HUES6 (cell line): ENCODE results near the gene HRG.
A peak's percentile ranks its signal among the peaks of the same experiment; 100 is the strongest.

Experiments used
- H3K27ac ChIP-seq: 2 replicates; pipeline ENCODE4 v1.7.0; 2013; ENCODE audit warnings: low read depth, mild to moderate bottlenecking, low read length, inconsistent platforms
- H3K27me3 ChIP-seq: 2 replicates; pipeline ENCODE4 v1.6.1; 2013; ENCODE audit warnings: low read length; ENCODE audit not compliant: control insufficient read depth, insufficient read depth
- H3K36me3 ChIP-seq: 2 replicates; pipeline ENCODE4 v1.6.1; 2013; ENCODE audit warnings: low read length; ENCODE audit not compliant: control insufficient read depth, insufficient read depth
- H3K4me1 ChIP-seq: 2 replicates; pipeline ENCODE4 v1.6.1; 2013; ENCODE audit warnings: low read length; ENCODE audit not compliant: control insufficient read depth, insufficient read depth
- H3K4me3 ChIP-seq: 2 replicates; pipeline ENCODE4 v1.5.1; 2013; ENCODE audit warnings: low read depth, low read length
- H3K9ac ChIP-seq: one replicate; pipeline ENCODE4 v1.6.1; 2013; ENCODE audit warnings: mild to moderate bottlenecking, low read length
- H3K9me3 ChIP-seq: 2 replicates; pipeline ENCODE4 v1.6.1; 2013; ENCODE audit warnings: low read depth, low read length; ENCODE audit not compliant: control insufficient read depth, insufficient read depth

HRG gene, protein sequence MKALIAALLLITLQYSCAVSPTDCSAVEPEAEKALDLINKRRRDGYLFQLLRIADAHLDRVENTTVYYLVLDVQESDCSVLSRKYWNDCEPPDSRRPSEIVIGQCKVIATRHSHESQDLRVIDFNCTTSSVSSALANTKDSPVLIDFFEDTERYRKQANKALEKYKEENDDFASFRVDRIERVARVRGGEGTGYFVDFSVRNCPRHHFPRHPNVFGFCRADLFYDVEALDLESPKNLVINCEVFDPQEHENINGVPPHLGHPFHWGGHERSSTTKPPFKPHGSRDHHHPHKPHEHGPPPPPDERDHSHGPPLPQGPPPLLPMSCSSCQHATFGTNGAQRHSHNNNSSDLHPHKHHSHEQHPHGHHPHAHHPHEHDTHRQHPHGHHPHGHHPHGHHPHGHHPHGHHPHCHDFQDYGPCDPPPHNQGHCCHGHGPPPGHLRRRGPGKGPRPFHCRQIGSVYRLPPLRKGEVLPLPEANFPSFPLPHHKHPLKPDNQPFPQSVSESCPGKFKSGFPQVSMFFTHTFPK

DNA sequence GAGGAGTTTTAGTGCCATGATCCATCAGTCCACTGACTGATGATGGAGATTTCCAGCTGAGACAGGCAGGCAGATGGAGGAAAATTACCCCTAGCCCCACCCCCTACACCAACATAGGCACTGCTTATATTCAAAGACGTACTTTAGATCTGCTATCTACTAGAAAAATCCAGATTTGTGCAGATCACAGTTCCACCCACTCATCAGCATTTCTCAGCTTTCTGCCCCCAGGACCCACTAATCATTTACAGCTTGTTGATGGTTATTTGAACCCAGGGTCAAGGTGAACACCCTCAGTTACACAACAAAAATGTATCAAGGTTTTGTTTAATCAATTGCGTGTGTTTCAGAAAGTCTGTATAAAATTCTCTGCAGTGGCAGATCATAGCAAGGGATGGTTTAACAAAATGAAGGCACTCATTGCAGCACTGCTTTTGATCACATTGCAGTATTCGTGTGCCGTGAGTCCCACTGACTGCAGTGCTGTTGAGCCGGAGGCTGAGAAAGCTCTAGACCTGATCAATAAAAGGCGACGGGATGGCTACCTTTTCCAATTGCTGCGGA, at the start of gene HRG:
TSS of gene HRG (plus strand) at position 390 of the 564 bp plus-strand sequence. CDS start at position 408, 18 bp downstream.
- H3K9me3 ChIP-seq = no peaks in the 10 kb centered on the region
- no peaks in the 10 kb centered on the region for H3K27me3 ChIP-seq
- no peak within 1 kb of the TSS for H3K9ac ChIP-seq
- no peaks in the 10 kb centered on the region for H3K36me3 ChIP-seq
- no peak within 1 kb of the TSS for H3K4me3 ChIP-seq
- H3K4me1 ChIP-seq = peaks cover 33% of the 10 kb centered on the region
- H3K27ac ChIP-seq = no peak within 1 kb of the TSS

DNA sequence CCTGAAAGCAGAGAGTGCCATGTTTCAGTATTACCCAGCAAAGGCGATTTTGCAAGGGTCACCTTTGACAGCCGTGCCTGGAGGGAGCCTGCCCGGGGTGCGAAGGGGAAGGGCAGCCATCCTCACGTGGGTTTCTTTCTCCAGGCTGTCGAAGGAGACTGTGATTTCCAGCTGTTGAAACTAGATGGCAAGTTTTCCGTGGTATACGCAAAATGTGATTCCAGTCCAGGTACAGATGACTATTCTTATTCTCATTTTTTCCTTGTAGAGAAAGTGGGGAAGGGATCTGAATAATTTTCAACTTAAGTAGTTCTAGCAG, 49.6 kb upstream of the HRG start:
- H3K27me3 ChIP-seq = peaks cover 16% of the 10 kb centered on the region
- H3K9ac ChIP-seq = no peak overlapping the region
- no peaks in the 10 kb centered on the region for H3K9me3 ChIP-seq
- no peak overlapping the region for H3K27ac ChIP-seq
- no peaks in the 10 kb centered on the region for H3K36me3 ChIP-seq
- H3K4me1 ChIP-seq = peaks cover 6% of the 10 kb centered on the region
- no peak overlapping the region for H3K4me3 ChIP-seq

DNA sequence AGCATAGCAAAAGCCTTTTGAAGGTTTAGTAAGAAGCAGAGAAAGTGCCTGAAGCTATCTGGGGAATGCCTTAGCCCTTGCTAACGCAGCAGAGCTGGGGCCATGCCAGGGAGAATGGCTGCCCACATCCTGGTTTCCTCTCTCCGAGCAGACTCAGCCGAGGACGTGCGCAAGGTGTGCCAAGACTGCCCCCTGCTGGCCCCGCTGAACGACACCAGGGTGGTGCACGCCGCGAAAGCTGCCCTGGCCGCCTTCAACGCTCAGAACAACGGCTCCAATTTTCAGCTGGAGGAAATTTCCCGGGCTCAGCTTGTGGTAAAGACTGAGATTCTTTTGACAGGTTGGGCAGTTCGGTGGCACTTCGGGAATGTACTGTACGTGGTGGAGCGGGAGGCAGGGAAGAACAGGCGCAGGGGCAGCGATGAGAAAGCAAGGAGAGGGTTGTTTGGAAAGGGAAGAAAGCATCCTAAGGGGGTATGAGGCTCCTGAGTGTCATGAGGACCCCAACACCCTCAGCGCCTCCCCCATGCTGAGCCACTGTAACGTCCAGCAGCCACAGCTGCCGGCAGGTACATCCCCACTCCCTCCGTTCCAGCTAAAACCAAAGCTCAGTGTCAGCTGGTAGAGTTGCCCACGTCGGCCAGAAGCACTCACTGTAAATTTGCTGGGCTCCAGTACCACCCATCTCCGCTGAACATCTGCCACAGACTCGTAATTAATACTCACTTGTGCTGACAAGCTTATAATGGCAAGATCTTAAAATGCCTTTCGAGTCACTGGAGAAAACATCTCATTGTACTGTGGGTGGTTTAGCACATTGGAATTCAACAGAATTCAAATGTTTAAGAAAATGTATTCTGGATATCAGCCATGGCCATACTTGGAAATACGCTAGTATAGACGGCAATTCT, 48.5 kb upstream of the HRG start:
- Histone ChIP-seq H3K27ac (no peak overlapping the region), H3K9me3 (no peaks in the 10 kb centered on the region), H3K36me3 (no peaks in the 10 kb centered on the region), H3K9ac (peak overlapping the region; percentile 5), H3K4me3 (peak overlapping the region; percentile 32), H3K27me3 (peaks cover 16% of the 10 kb centered on the region), H3K4me1 (peaks cover 6% of the 10 kb centered on the region)

DNA sequence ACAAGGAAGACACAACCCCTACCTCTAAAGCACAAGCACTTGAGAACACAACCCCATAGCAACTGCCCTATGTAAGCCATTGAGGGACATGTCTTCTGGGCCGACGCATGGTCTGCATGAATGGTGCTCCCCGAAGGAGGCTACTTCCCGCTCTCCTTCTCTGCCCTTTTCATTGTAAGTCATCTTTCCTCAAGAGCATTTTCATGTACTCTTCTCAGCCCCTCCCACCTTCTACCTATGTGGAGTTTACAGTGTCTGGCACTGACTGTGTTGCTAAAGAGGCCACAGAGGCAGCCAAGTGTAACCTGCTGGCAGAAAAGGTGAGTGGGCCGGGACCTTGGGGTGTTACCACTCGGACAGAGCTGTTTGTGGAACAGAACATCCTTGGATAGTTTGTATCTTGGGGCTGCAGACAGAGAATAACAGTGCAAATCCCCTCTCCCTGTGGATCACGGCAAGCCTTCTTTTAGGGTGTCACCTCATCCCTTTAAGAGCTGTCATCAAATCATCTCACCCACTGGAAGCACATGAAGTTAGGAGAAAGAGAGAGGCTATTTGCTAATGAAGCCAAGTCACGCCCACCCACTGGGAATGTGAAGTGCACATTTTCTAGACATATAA, 47.4 kb upstream of the HRG start:
- no peaks in the 10 kb centered on the region for H3K36me3 ChIP-seq
- H3K4me3 ChIP-seq = no peak overlapping the region
- H3K27ac ChIP-seq = no peak overlapping the region
- no peak overlapping the region for H3K9ac ChIP-seq
- H3K4me1 ChIP-seq = peaks cover 6% of the 10 kb centered on the region
- no peaks in the 10 kb centered on the region for H3K9me3 ChIP-seq
- H3K27me3 ChIP-seq = peaks cover 16% of the 10 kb centered on the region

DNA sequence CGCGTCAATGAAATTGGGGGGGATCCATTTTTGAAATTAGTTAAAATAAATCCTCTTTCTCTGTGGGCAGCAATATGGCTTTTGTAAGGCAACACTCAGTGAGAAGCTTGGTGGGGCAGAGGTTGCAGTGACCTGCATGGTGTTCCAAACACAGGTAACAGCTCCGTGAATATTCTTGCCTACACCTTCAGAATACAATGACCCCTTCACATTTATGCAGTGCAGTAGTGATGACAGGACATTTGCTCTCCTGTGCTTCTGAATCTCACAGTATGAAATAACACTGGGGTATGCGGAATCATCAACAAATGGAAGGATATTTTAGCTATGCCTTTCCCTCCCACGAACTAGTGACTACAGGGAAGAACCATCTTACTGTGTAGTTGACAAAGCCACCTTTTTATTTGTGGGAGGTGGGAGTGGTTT, 46.0 kb upstream of the HRG start:
- H3K9ac ChIP-seq = no peak overlapping the region
- no peaks in the 10 kb centered on the region for H3K36me3 ChIP-seq
- H3K9me3 ChIP-seq = no peaks in the 10 kb centered on the region
- H3K27ac ChIP-seq = no peak overlapping the region
- H3K4me3 ChIP-seq = no peak overlapping the region
- H3K4me1 ChIP-seq = peaks cover 6% of the 10 kb centered on the region
- H3K27me3 ChIP-seq = peaks cover 16% of the 10 kb centered on the region

DNA sequence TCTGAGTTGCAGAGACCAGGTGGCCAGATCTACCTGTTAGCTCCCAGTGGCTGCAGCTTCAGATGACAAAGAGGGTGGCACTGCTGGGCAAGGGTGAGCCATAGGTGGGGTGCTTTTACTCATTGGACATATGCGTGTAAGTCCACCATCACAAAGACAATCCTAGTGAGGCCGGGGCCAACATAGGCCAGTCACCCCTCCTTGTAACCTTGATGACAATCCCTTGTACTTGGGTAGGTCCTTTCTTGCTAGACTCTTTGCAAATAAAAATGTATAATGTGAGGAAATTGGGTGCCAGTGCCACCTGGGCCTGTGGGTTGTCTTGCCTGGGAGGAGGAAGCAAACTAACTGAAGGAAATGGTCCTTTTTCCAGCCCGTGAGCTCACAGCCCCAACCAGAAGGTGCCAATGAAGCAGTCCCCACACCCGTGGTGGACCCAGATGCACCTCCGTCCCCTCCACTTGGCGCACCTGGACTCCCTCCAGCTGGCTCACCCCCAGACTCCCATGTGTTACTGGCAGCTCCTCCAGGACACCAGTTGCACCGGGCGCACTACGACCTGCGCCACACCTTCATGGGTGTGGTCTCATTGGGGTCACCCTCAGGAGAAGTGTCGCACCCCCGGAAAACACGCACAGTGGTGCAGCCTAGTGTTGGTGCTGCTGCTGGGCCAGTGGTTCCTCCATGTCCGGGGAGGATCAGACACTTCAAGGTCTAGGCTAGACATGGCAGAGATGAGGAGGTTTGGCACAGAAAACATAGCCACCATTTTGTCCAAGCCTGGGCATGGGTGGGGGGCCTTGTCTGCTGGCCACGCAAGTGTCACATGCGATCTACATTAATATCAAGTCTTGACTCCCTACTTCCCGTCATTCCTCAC, 45.4 kb upstream of the HRG start:
- H3K27me3 ChIP-seq = peaks cover 16% of the 10 kb centered on the region
- H3K4me3 ChIP-seq = no peak overlapping the region
- H3K4me1 ChIP-seq = peaks cover 6% of the 10 kb centered on the region
- H3K36me3 ChIP-seq = no peaks in the 10 kb centered on the region
- H3K27ac ChIP-seq = no peak overlapping the region
- no peaks in the 10 kb centered on the region for H3K9me3 ChIP-seq
- H3K9ac ChIP-seq = no peak overlapping the region

DNA sequence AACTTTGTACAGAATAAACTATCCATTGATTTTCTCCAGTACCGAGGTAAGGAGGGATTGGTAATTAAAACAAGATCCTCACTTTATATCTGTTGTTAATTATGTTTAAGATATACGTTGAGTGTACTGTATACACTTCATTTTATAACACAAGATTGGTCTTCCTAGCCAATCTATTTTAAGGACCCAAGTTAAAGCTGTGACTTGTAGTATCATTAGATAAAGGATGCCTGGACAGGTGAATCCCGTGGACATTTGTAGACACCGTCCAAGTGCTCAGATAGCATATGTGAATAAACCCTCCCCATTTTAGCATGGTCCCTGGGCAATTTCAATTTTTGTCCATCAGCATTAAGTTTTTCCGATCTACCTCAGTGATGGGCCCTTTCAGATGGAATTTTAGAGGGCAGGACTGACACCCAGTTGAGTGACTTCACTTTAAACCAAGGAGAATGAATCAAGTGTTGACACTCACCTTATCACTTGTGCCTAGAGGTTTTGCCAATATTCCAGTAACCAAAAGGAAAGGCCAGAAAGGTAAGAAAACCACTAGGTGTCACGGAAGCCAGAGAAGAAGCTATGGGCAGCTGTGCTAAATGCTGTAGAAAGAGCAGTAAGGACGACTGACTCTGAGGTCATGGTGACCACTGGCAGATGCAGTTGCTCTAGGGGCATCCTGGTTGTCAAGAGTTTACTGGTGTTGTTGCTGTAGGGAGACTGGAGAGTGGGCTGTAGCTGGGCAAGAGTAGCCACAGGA, 43.7 kb upstream of the HRG start:
- Histone ChIP-seq H3K4me3 (no peak overlapping the region), H3K27ac (no peak overlapping the region), H3K27me3 (peaks cover 16% of the 10 kb centered on the region), H3K4me1 (peaks cover 6% of the 10 kb centered on the region), H3K9ac (no peak overlapping the region), H3K36me3 (no peaks in the 10 kb centered on the region), H3K9me3 (no peaks in the 10 kb centered on the region)

DNA sequence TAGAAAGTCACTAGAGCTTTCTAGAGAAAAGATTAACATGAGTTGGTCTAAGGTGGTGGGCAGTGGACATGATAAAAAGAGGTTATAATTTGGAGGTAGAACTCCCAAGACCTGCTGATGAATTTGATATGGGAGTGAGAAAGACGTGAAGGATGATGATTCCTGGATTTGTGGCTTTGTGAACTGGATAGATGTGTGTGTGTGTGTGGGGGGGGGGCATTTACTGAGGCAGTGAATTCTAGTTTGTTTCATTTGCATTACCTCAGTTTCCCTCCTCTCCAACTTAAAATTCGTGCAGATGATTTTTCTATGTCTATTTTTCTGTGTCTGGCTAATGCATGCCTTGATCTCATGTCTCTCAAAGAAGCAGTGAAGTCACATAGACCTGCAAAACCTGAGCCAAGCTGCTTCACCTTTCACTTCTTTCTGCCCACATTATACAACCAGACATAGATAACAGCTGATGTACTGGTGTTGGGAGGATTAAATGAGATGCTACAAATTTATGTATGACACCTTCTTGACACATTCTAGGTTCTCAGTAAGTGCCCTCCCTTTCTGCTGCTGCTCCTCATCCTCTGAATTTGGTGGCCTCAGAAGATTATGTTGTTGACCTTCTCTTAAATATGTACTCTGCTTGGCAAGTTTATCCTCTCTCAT, 43.0 kb upstream of the HRG start:
- Histone ChIP-seq H3K9me3 (no peaks in the 10 kb centered on the region), H3K9ac (no peak overlapping the region), H3K27me3 (peaks cover 10% of the 10 kb centered on the region), H3K4me3 (no peak overlapping the region), H3K4me1 (no peaks in the 10 kb centered on the region), H3K27ac (no peak overlapping the region), H3K36me3 (no peaks in the 10 kb centered on the region)

DNA sequence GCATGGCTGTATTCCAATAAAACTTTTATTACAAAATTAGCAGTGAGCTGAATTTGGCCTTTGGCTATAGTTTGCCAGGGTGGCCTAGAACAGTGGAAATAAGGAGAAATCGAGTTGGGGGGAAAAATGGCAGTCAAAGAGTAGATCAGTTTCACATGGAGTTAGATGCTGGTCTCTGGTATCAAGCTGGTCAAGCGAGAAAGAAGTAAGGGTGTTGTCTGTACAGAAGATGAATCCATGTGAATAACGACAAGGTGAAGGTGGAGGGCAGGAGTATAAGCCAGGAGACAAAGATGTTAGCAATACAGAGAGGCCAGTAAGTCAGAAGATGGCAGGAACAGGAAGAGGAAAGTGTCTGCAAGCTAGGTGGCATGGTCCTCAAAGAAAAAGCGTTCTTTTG, 41.2 kb upstream of the HRG start:
- H3K9ac ChIP-seq = no peak overlapping the region
- no peak overlapping the region for H3K4me3 ChIP-seq
- no peaks in the 10 kb centered on the region for H3K27me3 ChIP-seq
- H3K9me3 ChIP-seq = no peaks in the 10 kb centered on the region
- H3K36me3 ChIP-seq = no peaks in the 10 kb centered on the region
- no peaks in the 10 kb centered on the region for H3K4me1 ChIP-seq
- H3K27ac ChIP-seq = no peak overlapping the region
